SK-N-SH (cell line): Measurements from ENCODE around the gene SLC9A8. TPM values are rescaled to one million over a fixed set of nuclear protein-coding genes. Genes with fewer than 3 reads are reported as not detected.

Experiments used
- CTCF ChIA-PET: fragments of 300-600, 350-600 bp; formaldehyde crosslinking; extraction: SDS; loops from one replicate; lab custom pipeline; 2021; lab: Yijun Ruan, JAX
- POLR2A ChIA-PET: fragments of 350-600 bp; sonication (Branson Sonifier 250); formaldehyde crosslinking; extraction: SDS; loops from one replicate; lab custom pipeline; 2020; ENCODE audit warnings: antibody characterized with exemption, inconsistent platforms; lab: Yijun Ruan, JAX
- DNase-seq: peaks from one replicate; pipeline ENCODE4 v3.0.0; 2012
- H2AFZ ChIP-seq: fragments of 200-600 bp; sonication (generic); 2 replicates; pipeline ENCODE4 v1.8.1; 2016; ENCODE audit warnings: antibody characterized with exemption, mild to moderate bottlenecking, low read depth
- H3F3A ChIP-seq: fragments of 200-600 bp; sonication (generic); replicated peaks from 2 replicates; pipeline ENCODE3; 2016; ENCODE audit warnings: antibody characterized with exemption, mild to moderate bottlenecking; ENCODE audit not compliant: insufficient read depth
- H3K27ac ChIP-seq, 2 experiments: fragments of 200-500 bp in 1 of 2; fragments of 200-600 bp in 1 of 2; sonication (Bioruptor generic) in 1 of 2; sonication (generic), shearing (Covaris generic) in 1 of 2; 2 replicates each; pipeline versions ENCODE4 v1.5.1 to v1.6.1; 2014 to 2016; ENCODE audit warnings: low read depth in 2 of 2, inconsistent platforms in 1 of 2, low read length in 1 of 2, mild to moderate bottlenecking in 1 of 2, mixed read lengths in 1 of 2
- H3K27me3 ChIP-seq: fragments of 200-600 bp; sonication (generic), shearing (Covaris generic); 2 replicates; pipeline ENCODE4 v1.6.1; 2016; ENCODE audit warnings: mixed run types; ENCODE audit not compliant: insufficient read depth
- H3K36me3 ChIP-seq, 2 experiments: fragments of 200-500 bp in 1 of 2; fragments of 200-600 bp in 1 of 2; sonication (Bioruptor generic) in 1 of 2; sonication (generic) in 1 of 2; replicated peaks in 1 of 2; 2 replicates each; pipeline versions ENCODE3 to v1.5.1; 2014 to 2016; ENCODE audit warnings: low read length in 1 of 2, mild to moderate bottlenecking in 1 of 2; ENCODE audit not compliant: insufficient read depth in 2 of 2, control insufficient read depth in 1 of 2
- H3K4me1 ChIP-seq, 2 experiments: fragments of 200-500 bp in 1 of 2; fragments of 200-600 bp in 1 of 2; sonication (Bioruptor generic) in 1 of 2; sonication (generic), shearing (Covaris generic) in 1 of 2; 2 replicates each; pipeline versions ENCODE4 v1.5.1 to v1.6.1; 2014 to 2016; ENCODE audit warnings: low read depth in 1 of 2, low read length in 1 of 2, mixed run types in 1 of 2; ENCODE audit not compliant: insufficient read depth in 2 of 2, control insufficient read depth in 1 of 2
- H3K4me2 ChIP-seq: fragments of 200-600 bp; sonication (generic), shearing (Covaris generic); 2 replicates; pipeline ENCODE4 v1.6.1; 2017; ENCODE audit warnings: mixed run types
- H3K4me3 ChIP-seq, 2 experiments: fragments of 200-500 bp in 1 of 2; fragments of 200-600 bp in 1 of 2; sonication (Bioruptor generic) in 1 of 2; sonication (generic), shearing (Covaris generic) in 1 of 2; 2 replicates each; pipeline versions ENCODE4 v1.5.1 to v1.8.1; 2014 to 2016; ENCODE audit warnings: low read depth in 2 of 2, inconsistent platforms in 1 of 2, low read length in 1 of 2, mild to moderate bottlenecking in 1 of 2, mixed read lengths in 1 of 2, moderate library complexity in 1 of 2
- H3K79me2 ChIP-seq: fragments of 200-600 bp; sonication (generic); 2 replicates; pipeline ENCODE4 v1.8.1; 2017; ENCODE audit warnings: mild to moderate bottlenecking; ENCODE audit not compliant: insufficient read depth
- H3K9ac ChIP-seq: fragments of 200-600 bp; sonication (generic); 2 replicates; pipeline ENCODE4 v1.6.1; 2017; ENCODE audit warnings: mixed run types
- H3K9me2 ChIP-seq: fragments of 200-600 bp; sonication (generic); 2 replicates; pipeline ENCODE4 v1.6.1; 2017; ENCODE audit warnings: mixed run types
- H3K9me3 ChIP-seq: fragments of 200-600 bp; sonication (generic); 2 replicates; pipeline ENCODE4 v1.6.1; 2017; ENCODE audit warnings: mixed run types, mild to moderate bottlenecking, moderate library complexity
- H4K20me1 ChIP-seq: fragments of 200-600 bp; sonication (generic); 2 replicates; pipeline ENCODE4 v1.6.1; 2017; ENCODE audit warnings: mild to moderate bottlenecking, mixed run types; ENCODE audit not compliant: insufficient read depth
- CHD2 ChIP-seq: fragments of 150-350 bp; IDR thresholded peaks from 2 replicates; pipeline ENCODE4 v1.6.1; 2018; ENCODE audit warnings: low read length; ENCODE audit not compliant: partially characterized antibody
- FOXM1 ChIP-seq: IDR thresholded peaks from 2 replicates; pipeline ENCODE4 v1.4.0; 2012; ENCODE audit warnings: low read depth, mild to moderate bottlenecking
- JUND ChIP-seq: IDR thresholded peaks from 2 replicates; pipeline ENCODE4 v1.4.0; 2012
- MEF2A ChIP-seq: IDR thresholded peaks from 2 replicates; pipeline ENCODE4 v1.4.0; 2012; ENCODE audit warnings: low read depth, borderline replicate concordance
- NRF1 ChIP-seq: IDR thresholded peaks from 2 replicates; pipeline ENCODE4 v1.6.1; 2012; ENCODE audit warnings: low read depth, mild to moderate bottlenecking, low read length
- RAD21 ChIP-seq: IDR thresholded peaks from 2 replicates; pipeline ENCODE4 v1.6.1; 2012; ENCODE audit warnings: mild to moderate bottlenecking, low read length
- RCOR1 ChIP-seq: fragments of 150-350 bp; IDR thresholded peaks from 2 replicates; pipeline ENCODE4 v1.6.1; 2017; ENCODE audit warnings: antibody characterized with exemption, low read length
- RFX5 ChIP-seq: IDR thresholded peaks from 2 replicates; pipeline ENCODE4 v1.6.1; 2012; ENCODE audit warnings: mild to moderate bottlenecking, improper control_type of control experiment, low read length
- SIN3A ChIP-seq: IDR thresholded peaks from 2 replicates; pipeline ENCODE4 v1.6.1; 2012; ENCODE audit warnings: low read depth, mild to moderate bottlenecking, low read length, moderate library complexity, borderline replicate concordance
- SMC3 ChIP-seq: IDR thresholded peaks from 2 replicates; pipeline ENCODE4 v1.6.1; 2012; ENCODE audit warnings: low read depth, low read length, improper control_type of control experiment
- TCF12 ChIP-seq: IDR thresholded peaks from 2 replicates; pipeline ENCODE4 v1.4.0; 2012
- TEAD4 ChIP-seq: IDR thresholded peaks from 2 replicates; pipeline ENCODE4 v1.4.0; 2012; ENCODE audit warnings: mild to moderate bottlenecking, borderline replicate concordance; ENCODE audit not compliant: insufficient read depth
- WGBS: methylation state at CpG from one replicate; pipeline ENCODE4 v1.1.6; 2017; ENCODE audit warnings: low lambda C conversion rate; 5-methylcytosine and 5-hydroxymethylcytosine counted together
- polyA plus RNA-seq, 3 experiments: library from polyadenylated mRNA; depleted of rRNA; stranded (reverse); fragments of >200 nt; gene quantifications; 2 replicates each; pipeline ENCODE4 v1.2.3, GENCODE V29; 2012
- TF ChIP-seq, protein P1 (sequence below): IDR thresholded peaks from 2 replicates; pipeline ENCODE4; 2012
- TF ChIP-seq, protein P2 (sequence below): fragments of 200-600 bp; sonication (generic); IDR thresholded peaks from 2 replicates; pipeline ENCODE4 v1.6.1; 2017; ENCODE audit warnings: antibody characterized with exemption, mild to moderate bottlenecking, moderate library complexity
- TF ChIP-seq, protein P3 (sequence below): IDR thresholded peaks from 2 replicates; pipeline ENCODE4 v1.4.0; 2012; ENCODE audit warnings: low read depth
- TF ChIP-seq, protein P4 (sequence below): fragments of 150-350 bp; IDR thresholded peaks from 2 replicates; pipeline ENCODE4 v1.6.1; 2016; ENCODE audit warnings: mild to moderate bottlenecking, low read depth, low read length
- TF ChIP-seq, protein P5 (sequence below): fragments of 150-350 bp; IDR thresholded peaks from 2 replicates; pipeline ENCODE4 v1.6.1; 2017; ENCODE audit warnings: antibody characterized with exemption, low read length, low read depth, borderline replicate concordance

SLC9A8 gene
- polyA plus RNA-seq, 1 of the 3 experiments (the other 2 are of a cell fraction), result 3.4 TPM

DNA sequence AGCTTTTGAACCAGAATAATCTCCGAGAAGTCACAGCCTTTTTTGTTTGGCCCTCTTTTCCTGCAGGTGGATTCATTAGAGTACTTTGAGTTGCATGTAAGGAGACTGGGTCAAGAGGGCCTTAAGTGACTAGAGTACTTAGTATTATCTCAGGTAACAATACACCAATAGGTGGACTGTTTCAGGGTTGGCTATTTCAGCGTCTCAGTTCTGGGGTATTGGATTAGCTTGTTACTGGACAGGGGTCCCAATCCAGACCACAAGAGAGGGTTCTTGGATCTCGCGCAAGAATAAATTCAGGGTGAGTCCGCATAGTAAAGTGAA is 47.3 kb upstream of the SLC9A8 start:
- Histone ChIP-seq H3K9me2 (no peaks in the 10 kb centered on the region), H3K27ac (no peak overlapping the region), H4K20me1 (no peaks in the 10 kb centered on the region), H3F3A (peaks cover 4% of the 10 kb centered on the region), H3K9ac (no peak overlapping the region), H3K36me3 (no peaks in the 10 kb centered on the region), H3K4me1 (no peaks in the 10 kb centered on the region), H3K4me3 (no peak overlapping the region), H2AFZ (no peak overlapping the region), H3K9me3 (no peaks in the 10 kb centered on the region), H3K79me2 (no peaks in the 10 kb centered on the region), H3K27me3 (no peaks in the 10 kb centered on the region), H3K4me2 (no peak overlapping the region)
- 93% methylated on average over 5 of the region's 5 CpGs for WGBS
- ChIA-PET POLR2A (no interaction called here), CTCF (no interaction called here)
- no peak for TF ChIP-seq CHD2
- no peak for TF ChIP-seq RAD21
- no peak for TF ChIP-seq FOXM1
- TF ChIP-seq, protein P1, sequence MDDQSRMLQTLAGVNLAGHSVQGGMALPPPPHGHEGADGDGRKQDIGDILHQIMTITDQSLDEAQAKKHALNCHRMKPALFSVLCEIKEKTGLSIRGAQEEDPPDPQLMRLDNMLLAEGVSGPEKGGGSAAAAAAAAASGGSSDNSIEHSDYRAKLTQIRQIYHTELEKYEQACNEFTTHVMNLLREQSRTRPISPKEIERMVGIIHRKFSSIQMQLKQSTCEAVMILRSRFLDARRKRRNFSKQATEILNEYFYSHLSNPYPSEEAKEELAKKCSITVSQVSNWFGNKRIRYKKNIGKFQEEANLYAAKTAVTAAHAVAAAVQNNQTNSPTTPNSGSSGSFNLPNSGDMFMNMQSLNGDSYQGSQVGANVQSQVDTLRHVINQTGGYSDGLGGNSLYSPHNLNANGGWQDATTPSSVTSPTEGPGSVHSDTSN, result no peak
- TF ChIP-seq RCOR1, result no peak
- TF ChIP-seq SIN3A, result no peak
- TF ChIP-seq NRF1, result no peak
- no peak for DNase-seq

DNA sequence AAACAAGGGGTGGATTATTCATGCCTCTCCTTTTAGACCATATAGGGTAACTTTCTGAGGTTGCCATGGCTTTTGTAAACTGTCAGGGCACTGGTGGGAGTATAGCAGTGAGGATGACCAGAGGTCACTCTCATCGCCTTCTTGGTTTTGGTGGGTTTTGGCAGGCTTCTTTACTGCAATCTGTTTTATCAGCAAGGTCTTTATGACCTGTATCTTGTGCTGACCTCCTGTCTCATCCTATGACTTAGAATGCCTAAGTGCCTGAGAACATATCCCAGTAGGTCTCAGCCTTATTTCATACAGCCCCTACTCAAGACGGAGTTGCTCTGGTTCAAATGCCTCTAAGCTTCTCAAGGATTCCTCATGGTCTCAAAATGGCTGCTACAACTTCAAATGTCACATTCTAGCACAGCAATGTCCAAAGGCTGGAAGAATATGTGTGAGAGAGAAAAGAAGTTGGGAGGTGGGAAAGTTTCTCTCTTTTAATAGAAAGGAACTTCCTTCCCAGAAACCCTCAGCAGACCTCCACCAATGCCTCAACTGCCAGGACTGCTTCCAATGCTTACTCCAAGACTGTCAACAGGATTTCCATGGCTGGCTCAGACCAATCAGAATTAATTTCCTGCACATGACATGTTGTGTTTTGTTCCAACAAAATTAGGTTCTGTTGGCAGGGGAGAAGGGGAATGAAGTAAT is 46.6 kb upstream of the SLC9A8 start:
- DNase-seq, result no peak
- 97% methylated on average over 2 of the region's 2 CpGs for WGBS

More for the DNA sequence above, 46.6 kb upstream of the SLC9A8 start:
- H3K4me2 ChIP-seq, result no peak overlapping the region
- no peak overlapping the region for H3K9ac ChIP-seq
- H3K27ac ChIP-seq, result no peak overlapping the region
- no peak overlapping the region for H3K4me3 ChIP-seq
- TF ChIP-seq TCF12, result no peak
- no peak for TF ChIP-seq JUND
- TF ChIP-seq, protein P2, sequence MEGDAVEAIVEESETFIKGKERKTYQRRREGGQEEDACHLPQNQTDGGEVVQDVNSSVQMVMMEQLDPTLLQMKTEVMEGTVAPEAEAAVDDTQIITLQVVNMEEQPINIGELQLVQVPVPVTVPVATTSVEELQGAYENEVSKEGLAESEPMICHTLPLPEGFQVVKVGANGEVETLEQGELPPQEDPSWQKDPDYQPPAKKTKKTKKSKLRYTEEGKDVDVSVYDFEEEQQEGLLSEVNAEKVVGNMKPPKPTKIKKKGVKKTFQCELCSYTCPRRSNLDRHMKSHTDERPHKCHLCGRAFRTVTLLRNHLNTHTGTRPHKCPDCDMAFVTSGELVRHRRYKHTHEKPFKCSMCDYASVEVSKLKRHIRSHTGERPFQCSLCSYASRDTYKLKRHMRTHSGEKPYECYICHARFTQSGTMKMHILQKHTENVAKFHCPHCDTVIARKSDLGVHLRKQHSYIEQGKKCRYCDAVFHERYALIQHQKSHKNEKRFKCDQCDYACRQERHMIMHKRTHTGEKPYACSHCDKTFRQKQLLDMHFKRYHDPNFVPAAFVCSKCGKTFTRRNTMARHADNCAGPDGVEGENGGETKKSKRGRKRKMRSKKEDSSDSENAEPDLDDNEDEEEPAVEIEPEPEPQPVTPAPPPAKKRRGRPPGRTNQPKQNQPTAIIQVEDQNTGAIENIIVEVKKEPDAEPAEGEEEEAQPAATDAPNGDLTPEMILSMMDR, result no peak
- TF ChIP-seq SMC3, result no peak
- TF ChIP-seq TEAD4, result no peak
- TF ChIP-seq RAD21, result no peak
- no peak for TF ChIP-seq RFX5
- TF ChIP-seq, protein P3, sequence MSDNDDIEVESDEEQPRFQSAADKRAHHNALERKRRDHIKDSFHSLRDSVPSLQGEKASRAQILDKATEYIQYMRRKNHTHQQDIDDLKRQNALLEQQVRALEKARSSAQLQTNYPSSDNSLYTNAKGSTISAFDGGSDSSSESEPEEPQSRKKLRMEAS, result no peak
- no peak for TF ChIP-seq MEF2A
- TF ChIP-seq, protein P4, sequence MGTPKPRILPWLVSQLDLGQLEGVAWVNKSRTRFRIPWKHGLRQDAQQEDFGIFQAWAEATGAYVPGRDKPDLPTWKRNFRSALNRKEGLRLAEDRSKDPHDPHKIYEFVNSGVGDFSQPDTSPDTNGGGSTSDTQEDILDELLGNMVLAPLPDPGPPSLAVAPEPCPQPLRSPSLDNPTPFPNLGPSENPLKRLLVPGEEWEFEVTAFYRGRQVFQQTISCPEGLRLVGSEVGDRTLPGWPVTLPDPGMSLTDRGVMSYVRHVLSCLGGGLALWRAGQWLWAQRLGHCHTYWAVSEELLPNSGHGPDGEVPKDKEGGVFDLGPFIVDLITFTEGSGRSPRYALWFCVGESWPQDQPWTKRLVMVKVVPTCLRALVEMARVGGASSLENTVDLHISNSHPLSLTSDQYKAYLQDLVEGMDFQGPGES, result no peak
- TF ChIP-seq, protein P5, sequence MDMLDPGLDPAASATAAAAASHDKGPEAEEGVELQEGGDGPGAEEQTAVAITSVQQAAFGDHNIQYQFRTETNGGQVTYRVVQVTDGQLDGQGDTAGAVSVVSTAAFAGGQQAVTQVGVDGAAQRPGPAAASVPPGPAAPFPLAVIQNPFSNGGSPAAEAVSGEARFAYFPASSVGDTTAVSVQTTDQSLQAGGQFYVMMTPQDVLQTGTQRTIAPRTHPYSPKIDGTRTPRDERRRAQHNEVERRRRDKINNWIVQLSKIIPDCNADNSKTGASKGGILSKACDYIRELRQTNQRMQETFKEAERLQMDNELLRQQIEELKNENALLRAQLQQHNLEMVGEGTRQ, result no peak
- ChIA-PET CTCF (no interaction called here), POLR2A (no interaction called here)
- H3K79me2 ChIP-seq, result no peaks in the 10 kb centered on the region
- no peaks in the 10 kb centered on the region for H3K36me3 ChIP-seq
- peaks cover 4% of the 10 kb centered on the region for H3F3A ChIP-seq
- H3K27me3 ChIP-seq, result no peaks in the 10 kb centered on the region
- no peaks in the 10 kb centered on the region for H3K9me2 ChIP-seq
- no peaks in the 10 kb centered on the region for H3K4me1 ChIP-seq
- H4K20me1 ChIP-seq, result no peaks in the 10 kb centered on the region
- no peaks in the 10 kb centered on the region for H3K9me3 ChIP-seq
- H2AFZ ChIP-seq, result no peak overlapping the region
